Umbilical cord (tissue), 2 donors: ENCODE measurements around the gene S100A9. TPM values are rescaled to one million over a fixed set of nuclear protein-coding genes. Genes with fewer than 3 reads are reported as not detected.

Source experiments
- DNase-seq: peaks from one replicate; pipeline ENCODE4 v3.0.0-alpha.2; 2015; ENCODE audit warnings: low spot score
- total RNA-seq: library from RNA; depleted of rRNA; stranded (reverse); fragments of >200 nt; gene quantifications from one replicate; pipeline ENCODE4 v1.2.3, GENCODE V29; 2014; ENCODE audit warnings: low replicate concordance; ENCODE audit not compliant: insufficient read depth

S100A9 gene
- total RNA-seq, 1 donor from 2014 or later: 224 TPM

DNA sequence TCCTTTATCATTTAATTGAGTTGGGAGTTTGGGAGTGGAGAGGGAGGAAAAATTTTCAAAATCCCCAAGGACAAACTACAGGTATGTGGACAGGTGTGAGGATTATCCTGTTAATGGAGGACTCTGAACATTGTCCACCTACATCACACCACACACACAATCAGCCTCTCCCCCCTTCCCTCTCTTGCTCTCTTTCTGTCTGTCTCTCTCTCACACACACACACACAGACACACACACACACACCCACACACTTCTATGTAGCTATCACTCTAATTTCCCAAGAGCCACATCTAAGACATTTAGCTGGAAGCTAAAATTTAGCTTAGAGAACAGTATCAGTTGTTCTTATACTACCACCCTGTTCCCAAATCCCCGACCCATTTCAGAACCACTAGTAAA lies 31.7 kb downstream of the S100A9 start:
- DNase-seq: no peak

DNA sequence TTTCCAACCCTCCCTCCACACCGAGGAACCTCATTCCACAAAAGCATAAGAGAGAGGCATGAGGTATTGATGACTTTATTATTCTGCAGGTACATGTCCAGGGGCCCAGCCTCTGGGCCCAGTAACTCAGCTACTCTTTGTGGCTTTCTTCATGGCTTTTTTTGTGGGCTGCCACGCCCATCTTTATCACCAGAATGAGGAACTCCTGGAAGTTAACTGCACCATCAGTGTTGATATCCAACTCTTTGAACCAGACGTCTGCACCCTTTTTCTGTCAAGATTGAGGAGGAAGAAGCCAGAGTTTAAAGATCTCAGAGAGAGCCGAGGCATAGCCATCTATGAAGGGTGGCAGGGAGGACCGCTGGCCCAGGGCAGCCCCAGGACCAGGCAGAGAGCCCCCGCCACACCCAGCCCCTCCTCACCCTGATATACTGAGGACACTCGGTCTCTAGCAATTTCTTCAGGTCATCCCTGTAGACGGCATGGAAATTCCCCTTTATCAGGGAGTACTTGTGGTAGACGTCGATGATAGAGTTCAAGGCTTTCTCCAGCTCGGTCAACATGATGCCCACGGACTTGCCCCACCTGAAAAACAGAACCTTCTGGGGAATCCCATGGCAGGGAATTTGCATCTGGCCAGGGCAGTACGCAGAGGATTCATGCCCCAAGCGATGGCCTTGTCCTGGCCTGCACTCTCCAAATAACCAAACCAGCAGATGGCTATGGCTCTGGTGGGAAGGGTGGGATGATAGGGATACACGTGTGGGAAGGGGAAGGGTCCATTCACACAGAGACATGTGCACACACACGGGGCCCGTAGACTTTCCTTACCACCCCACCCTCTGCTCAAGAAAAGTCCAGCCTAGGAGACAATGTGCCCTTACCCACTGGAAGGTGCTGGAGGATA lies 32.6 kb downstream of the S100A9 start:
- no peak for DNase-seq

DNA sequence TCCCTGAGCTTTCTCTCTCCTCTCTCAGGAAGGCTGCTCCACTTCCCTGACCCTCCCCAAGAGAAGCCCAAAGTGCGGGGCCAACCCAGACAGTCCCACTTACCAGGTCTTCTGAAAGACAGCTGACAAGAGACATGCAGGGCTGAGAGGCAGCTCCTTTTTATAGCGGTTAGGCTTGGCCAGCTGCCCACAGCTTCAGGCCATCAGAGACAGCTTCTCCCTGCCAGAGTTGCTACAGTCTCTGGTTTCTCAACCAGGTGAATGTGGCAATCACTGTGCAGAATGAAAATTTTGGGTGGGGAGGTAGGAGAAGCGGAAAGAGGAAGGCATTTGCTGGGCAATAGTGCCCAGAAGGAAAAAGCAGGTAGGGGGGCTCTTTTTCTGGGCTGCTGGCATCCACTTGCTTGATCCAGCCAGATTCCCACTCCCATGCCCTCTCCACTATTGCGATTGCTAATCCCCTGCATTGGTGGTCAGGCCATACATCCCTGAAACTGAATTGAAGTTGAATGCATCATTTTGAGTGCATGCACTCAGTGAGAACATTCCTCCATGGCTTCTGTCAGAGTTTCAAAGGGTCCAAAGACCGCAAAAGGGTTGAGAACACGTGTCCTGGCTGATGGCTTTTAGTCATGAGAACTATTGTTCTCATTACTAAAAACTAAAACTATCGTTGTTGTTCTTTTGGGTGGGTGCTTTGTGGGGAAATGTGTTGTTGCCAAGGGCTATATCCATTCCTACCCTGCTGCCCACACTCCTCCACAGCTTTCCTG lies 33.5 kb downstream of the S100A9 start, which contains the start of gene S100A8:
Gene S100A8, minus strand, starts transcription at position 136 of the 773 bp plus-strand sequence. CDS start 538 bp downstream, outside the sequence.
- DNase-seq: peak; percentile 11

DNA sequence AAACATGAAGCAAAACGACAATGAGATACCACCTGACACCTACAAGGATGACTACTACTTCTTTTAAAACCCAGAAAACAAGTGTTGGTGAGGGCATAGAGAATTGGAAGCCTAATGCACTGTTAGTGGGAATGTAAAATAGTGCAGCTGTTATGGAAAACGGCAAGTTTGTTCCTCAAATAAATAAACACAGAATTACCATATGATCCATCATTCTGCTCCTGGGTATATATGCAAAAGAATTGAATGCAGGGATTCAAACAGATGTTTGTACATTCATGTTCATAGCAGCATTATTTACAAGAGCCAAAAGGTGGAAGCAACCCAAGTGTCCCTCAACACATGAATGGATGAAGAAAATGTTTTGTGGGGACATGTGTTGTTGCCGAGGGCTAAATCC lies 34.6 kb downstream of the S100A9 start:
- no peak for DNase-seq

DNA sequence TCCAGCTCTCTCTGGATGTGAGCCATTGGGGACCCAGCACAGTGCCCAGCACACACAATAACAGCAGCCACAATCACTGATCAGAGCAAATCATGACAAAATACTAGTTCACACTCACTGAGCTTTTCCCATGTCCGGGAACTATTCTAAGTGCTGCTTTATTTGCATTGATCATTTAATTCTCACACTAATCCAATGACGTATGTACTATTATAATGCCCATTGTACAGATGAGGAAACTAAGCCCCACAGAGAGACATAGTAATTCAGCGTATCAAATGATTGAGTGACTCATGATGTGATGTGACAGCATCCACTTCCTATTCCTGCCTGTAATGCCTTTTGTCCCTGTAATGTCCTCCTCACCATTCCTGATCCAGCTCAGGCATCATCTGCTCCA lies 35.2 kb downstream of the S100A9 start:
- no peak for DNase-seq

DNA sequence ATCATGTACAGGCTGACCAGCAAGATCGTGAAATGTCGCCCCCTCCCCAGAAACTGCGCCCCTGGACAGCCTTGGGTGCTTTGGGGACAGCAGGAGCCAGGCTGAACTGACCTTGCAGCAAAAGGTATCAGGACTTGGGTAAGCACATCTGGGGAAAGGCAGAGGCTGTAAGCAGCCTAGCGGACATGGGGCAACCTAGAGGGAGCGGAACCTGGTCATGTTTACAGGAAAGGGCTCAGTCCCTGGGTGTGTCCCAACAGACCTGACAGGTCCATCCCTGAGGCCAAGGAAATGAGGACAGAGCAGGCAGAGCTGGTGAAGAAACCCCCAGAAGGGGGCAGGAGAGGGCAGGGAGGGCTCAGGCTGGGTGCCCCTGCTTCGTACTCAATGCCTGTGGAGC lies 36.3 kb downstream of the S100A9 start:
- DNase-seq: no peak

DNA sequence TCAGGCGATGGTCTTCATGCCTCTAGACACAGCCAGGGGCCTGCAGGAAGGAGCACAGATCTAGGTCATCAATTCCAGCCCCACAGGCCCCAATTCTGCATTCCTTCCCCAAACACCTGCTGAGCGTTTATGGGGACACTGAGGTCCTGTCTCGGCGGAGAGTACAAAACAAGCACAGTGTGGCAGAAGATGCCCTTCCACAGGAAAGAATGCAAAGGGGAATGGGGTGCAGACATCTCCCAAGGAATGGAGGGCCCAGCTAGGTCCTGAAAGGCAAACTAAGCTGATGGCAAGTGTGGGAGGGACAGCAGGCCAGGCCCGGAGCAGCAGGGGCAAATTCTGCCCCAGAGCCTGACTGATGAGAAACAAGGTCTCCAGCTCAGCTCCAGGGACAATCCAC lies 36.7 kb downstream of the S100A9 start:
- no peak for DNase-seq

DNA sequence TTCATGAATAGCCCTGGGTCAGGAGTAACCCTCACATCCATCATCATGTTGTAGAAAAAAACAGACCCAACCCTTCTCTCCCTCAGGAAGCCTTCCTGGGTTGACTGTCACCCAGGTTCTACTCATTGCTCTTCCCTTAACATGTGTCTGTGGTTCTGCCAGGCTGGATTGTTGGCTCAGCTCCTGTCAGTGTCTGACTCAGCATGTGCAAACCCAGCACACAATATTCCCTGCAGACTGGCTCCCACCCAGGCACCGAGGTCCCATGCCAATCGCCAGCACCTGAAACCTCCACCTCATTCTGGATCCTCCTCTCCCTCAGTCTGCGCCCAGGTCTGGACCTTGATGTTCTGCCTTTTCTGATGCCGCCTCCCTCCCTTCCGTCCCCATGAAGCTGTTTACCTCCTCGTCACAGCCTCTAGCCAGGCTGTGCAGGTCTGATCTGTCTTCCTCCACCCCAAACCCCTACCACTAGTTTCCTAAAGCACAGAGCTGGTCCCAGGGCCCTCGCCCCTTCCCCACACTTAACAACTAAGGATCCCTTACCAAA lies 37.6 kb downstream of the S100A9 start:
- DNase-seq: no peak

DNA sequence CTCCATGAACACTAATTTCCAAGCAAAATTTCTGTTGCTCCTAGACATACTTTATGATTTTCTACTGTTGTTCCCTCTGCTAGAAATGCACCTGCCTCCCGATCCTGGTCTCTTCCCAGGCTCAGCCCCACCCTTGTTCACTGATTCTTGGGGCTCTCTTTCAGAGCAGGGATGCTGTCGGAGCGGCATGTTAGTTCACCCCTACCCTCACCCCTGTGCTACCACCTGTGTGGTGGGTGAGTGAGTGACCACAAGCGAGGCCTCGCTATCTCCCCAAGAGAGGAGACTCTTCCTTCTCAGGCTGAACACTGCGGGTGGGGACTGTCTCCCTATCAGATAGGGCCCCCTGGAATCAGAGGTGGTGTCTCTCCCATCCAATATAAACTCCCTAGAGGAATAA lies 38.1 kb downstream of the S100A9 start:
- no peak for DNase-seq

DNA sequence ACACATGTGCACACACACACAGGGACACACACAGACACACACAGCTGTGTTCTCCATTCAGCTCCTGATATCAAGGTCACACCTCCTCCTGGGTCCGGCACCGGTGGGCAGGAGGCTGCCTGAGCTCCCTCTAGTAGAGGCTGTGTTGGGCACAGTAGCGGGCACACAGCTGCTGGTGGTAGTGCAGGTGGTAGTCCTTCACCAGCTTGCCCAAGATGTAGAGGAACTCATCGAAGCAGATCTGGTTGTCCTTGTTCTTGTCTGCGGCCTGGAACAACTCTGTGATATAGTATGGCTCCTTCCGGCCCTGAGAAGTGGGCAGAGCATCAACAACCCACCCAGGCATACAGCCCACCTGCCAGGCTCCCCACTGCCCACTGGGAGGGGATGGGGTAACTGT lies 38.8 kb downstream of the S100A9 start:
- DNase-seq: no peak

DNA sequence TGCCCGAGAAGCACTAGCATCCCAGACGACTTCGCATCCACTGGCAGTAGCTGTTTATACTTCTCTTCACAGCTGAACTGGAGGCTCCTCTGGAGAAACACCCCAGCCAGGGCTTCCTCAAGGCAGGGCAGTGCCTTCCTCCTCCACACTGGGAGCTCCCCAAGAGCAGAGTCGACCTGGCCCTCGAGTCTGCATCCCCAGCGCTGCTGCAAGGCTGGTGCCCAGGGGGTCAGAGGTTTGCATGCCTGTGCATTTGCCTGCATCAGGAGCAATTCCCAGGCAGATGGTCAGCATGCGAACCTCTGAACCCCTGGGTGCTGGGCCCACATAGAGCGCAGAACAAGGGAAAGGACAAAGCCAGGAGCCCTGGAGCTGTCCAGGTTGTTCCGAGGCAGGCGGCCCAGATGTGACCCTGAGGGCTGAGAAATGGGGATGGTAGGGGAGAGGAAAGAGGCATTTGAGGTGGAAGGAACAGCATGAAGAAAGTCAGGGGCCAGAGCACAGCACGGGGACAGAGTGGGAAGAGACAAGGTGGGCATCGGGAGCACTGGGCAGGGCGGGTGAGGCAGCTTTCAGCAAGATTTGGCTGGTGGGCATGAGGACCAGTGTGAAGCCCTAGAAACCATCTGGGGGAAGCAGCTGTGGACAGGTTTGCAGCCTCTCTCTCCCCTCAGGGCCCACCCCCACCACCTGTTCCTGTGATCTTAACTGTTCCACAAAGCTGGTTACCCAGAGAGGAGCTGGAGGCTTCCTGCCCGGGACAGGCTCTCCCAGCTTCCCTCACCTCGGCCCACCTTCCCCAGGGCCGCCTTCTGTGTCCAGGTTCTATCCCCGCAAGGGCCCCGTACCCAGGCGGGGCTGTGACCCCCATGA lies 39.6 kb downstream of the S100A9 start:
- DNase-seq: no peak

DNA sequence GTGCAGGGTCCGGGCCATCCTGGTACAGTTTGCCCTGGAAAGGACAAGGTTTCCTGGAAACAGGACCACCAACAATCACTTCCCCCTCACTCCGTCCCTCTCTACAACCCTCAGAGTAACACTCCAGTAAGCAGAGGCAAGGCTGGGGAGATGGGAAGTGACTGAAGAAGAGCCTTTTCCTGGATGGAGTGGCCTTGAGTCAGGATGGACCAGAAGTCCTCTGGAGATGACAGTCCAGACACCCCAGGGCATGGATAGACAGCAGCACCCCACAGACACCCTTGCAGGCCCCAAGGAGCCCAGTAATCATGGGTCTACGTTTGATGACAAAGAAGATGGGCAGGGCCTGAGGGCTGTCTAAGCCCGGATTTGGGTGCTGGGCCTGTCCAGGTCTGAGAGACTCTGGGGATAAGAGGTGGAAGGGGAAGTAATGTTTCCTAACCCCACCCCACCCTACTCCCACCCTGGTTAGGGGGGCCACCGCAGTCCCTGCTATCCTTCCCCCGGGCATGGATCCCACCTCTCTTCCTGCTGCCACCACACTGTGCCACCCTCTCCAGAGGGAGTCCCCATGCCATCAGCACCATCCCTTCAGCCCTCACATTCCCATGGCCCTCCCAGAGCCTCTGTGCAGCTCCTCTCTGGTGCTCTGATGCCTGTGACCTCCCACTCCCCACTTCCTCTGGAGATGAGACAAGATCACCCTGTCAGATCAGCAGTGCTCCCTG lies 40.4 kb downstream of the S100A9 start:
- DNase-seq: no peak

DNA sequence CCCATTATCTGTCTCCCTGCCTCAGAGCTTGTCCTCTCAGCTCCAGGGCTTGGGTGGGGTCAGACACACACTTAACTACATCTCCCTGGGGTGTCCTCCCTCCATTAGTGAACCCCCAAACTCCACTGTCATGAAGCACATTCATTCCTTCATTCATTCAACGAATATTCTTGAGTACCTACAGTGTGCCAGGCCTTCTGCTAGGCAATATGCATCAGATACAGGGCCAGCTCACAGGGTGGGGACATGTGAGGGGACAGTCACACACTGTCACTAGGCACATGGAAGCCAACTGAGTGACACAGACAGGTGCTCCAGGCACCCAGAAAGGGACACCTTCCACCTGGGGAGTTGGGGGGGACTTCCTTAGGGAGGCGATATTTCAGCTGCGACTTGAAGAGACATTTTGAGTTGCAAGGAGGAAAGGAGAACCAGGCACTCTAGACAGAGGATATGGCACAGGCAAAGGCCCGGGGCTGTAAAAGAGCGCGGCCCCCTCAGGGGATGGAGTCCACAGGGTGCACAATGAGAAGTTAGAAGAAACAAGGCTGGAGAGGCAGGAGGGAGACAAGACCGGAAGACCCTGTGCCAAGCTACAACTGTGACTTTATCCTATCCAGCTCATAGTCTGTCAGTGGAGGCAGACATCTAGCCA lies 41.9 kb downstream of the S100A9 start:
- no peak for DNase-seq

DNA sequence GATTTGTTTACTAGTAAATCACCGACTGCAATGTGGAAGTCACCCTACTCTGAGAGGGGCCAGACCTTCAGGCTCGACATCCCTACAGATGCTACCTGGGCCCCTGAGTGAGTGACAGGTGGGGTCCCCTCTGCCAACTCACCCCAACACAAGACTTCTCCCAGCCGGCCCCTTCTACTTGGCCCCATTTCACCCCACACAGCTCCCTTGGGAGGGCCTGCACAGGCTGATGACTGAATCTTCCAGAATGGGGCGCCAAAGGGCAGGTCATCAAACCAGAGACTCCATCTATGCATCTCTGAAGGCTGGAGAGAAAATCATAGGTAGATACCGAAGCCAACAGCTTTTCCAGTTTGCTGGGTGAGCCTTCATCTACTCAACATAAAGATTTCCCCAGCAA lies 42.6 kb downstream of the S100A9 start:
- no peak for DNase-seq

DNA sequence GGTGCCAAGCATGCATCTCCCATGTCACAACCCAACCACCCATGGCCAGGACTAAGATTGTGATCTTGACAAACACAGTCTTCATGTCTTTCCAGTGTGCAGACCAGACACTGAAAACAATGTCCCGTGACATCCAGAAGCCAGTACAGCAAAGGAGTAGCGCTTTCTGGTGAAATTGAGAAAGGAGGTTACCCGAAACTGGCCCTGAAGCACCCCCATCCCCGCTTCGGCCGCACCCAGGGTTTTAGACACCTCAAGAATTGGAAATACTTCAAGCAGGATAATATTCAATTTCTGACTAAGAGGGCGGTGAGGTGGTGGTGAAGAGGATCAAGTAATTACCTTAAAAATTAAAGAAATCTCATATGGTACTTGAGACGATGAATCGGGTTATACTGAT lies 43.8 kb downstream of the S100A9 start:
- DNase-seq: no peak

DNA sequence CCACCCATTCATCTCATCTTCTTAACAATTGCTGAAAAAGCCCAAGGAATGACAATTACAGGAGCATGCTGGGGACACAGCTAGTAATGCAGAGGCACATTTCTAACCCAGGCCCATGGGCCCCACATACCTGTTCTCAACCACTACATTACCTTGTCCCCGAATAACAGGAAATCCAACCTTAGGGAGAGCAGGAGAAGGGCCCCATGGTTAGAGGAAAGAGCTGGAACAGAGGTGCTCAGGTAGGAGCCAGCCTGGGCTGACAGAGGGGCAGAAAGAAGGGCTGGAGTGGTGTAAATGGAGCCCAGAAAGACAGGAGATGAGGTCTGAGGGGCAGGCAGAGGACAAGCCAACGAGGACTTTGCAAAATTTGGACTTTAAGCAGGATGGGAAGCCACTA lies 44.6 kb downstream of the S100A9 start:
- DNase-seq: no peak

DNA sequence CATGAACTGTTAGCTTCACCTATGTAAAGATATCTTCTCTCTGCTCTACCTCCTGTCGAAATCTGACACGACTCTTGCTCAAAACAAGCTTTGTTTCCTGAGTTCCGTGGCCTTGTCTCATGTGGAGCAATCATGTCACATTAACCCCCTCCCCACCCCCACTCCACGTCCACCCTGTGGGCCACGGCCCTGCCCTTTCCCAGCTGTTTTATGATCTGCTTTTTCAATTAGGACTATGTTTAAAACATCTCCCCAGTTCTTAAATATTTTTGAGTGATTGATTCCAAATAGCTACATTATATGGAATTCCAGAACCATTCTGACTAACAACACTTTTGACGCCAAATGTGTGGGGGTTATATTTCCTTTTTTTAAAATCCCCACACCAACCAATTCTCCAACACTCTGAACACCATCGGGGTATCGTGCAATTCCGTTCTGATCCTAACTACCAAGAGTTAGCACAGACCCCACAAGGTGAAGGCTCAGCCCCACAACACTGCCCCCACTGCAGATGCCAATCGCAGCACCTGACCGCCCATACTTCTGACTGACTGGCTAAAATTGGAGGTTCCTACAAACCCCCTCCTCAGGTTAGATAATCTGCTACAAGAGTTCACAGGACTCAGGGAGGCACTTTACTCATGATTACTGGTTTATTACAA lies 45.9 kb downstream of the S100A9 start:
- no peak for DNase-seq

DNA sequence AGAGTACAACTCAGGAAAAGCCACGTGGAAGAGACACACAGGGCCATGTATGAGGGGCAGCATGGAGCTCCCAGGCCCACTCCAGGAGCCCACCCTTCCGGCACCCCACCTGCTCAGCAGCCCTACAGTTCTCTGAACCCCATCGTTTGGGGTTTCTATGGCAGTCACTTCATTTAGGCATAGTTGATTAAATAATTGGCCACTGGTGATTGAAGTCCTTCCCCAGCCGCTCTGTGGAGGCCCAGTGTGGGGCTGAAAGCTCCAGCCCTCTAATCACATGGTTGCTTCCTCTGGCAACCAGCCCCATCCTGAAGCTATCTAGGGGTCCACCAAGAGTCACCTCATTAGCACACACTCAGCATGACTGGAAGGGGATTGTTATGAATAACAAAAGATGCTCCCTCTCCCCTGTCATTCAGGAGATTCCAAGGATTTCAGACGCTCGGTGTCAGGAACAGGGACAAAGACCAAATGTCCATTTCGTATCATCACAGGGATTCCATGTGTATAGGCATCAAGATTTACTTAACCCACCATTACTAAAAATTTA lies 46.5 kb downstream of the S100A9 start:
- no peak for DNase-seq

DNA sequence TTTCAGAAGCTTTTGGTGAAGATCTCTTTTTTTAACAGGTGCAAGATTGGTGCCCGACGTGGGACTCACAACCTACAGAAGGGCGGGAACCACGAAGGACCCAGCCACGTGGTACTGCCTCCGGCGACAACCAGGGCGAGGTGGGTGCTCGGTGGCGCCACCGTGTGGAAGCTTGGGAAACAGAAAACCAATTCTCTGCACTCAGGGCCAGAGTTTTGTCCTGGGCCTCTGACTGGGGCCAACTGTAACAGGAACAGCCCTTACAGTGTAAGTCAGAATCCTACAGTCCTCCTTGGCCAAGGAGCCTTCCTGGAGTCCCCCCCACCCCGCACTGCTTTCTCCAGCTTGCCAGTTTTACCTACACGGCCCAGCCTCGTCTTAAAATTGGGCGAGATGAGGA lies 47.1 kb downstream of the S100A9 start:
- no peak for DNase-seq
